K562 (cell line): ENCODE results near the gene ENHO.
"Not testable (repeated sequence)": the region's sequence is repeated elsewhere in the genome, so short reads cannot be mapped to it uniquely, and the experiment has no call there.

Source experiments
- CTCF ChIP-seq, 3 experiments: IDR thresholded peaks in 2 of 3; conservative IDR thresholded peaks in 1 of 3; 2 replicates each; pipeline ENCODE4 v1.5.1; 2011 to 2012; ENCODE audit warnings: low read length in 3 of 3, mild to moderate bottlenecking in 3 of 3, control low read depth in 2 of 3, improper control_type of control experiment in 1 of 3, inconsistent platforms in 1 of 3, low read depth in 1 of 3, mixed read lengths in 1 of 3, moderate library complexity in 1 of 3; ENCODE audit not compliant: insufficient read depth in 2 of 3
- FOXK2 ChIP-seq, 2 experiments: fragments of 450-650 bp; IDR thresholded peaks in 1 of 2; conservative IDR thresholded peaks in 1 of 2; 2 replicates each; pipeline ENCODE4 v1.6.1; 2016; ENCODE audit warnings: low read depth in 2 of 2, mild to moderate bottlenecking in 1 of 2
- HDAC2 ChIP-seq: fragments of 450-650 bp; IDR thresholded peaks from 2 replicates; pipeline ENCODE4 v1.6.1; 2016; ENCODE audit warnings: mild to moderate bottlenecking
- JUNB ChIP-seq: fragments of 450-650 bp; formaldehyde crosslinking; conservative IDR thresholded peaks from 2 replicates; pipeline ENCODE4 v1.4.0; 2020; ENCODE audit warnings: mild to moderate bottlenecking
- MAZ ChIP-seq, 2 experiments: fragments of 450-650 bp in 1 of 2; sonication (generic) in 1 of 2; formaldehyde crosslinking; IDR thresholded peaks in 1 of 2; conservative IDR thresholded peaks in 1 of 2; 2 replicates each; pipeline versions ENCODE4 v1.4.0 to v1.5.0; 2020; ENCODE audit warnings: mild to moderate bottlenecking in 1 of 2, missing genetic modification reagents in 1 of 2
- MTA1 ChIP-seq: fragments of 450-650 bp; IDR thresholded peaks from 2 replicates; pipeline ENCODE4 v1.6.1; 2017; ENCODE audit warnings: borderline replicate concordance
- MTA3 ChIP-seq: fragments of 450-650 bp; formaldehyde crosslinking; IDR thresholded peaks from 2 replicates; pipeline ENCODE4 v1.6.1; 2017; ENCODE audit warnings: mild to moderate bottlenecking, borderline replicate concordance
- POLR2AphosphoS5 ChIP-seq: IDR thresholded peaks from 2 replicates; pipeline ENCODE4 v1.6.1; 2011; ENCODE audit warnings: mild to moderate bottlenecking, low read depth, low read length, moderate library complexity; ENCODE audit not compliant: control insufficient read depth, insufficient read depth
- RFX5 ChIP-seq: IDR thresholded peaks from 2 replicates; pipeline ENCODE4 v1.6.1; 2011; ENCODE audit warnings: low read depth, mild to moderate bottlenecking, improper control_type of control experiment, low read length
- THAP12 ChIP-seq: fragments of 250-450 bp; sonication (Bioruptor Pico); IDR thresholded peaks from 2 replicates; pipeline ENCODE4 v1.9.0; 2021; ENCODE audit warnings: mild to moderate bottlenecking, inconsistent platforms
- USF2 ChIP-seq: sonication (generic); formaldehyde crosslinking; IDR thresholded peaks from 2 replicates; pipeline ENCODE4 v1.5.0; 2020; ENCODE audit warnings: missing genetic modification reagents

- TF ChIP-seq CTCF (IDR thresholded peaks at IDR 0.05 in 2 of 3, conservative IDR thresholded peaks at IDR 0.05 in 1 of 3; ENCODE audit: insufficient read depth in 2 of 3, low read depth in 1 of 3, low read length in 3 of 3); MAZ (CRISPR knock-in tag; conservative IDR thresholded peaks at IDR 0.05 in 1 of 2, IDR thresholded peaks at IDR 0.05 in 1 of 2); USF2 (CRISPR knock-in tag); HDAC2; MTA3; JUNB (CRISPR knock-in tag); RFX5; THAP12 (CRISPR knock-in tag); FOXK2 (conservative IDR thresholded peaks at IDR 0.05 in 1 of 2, IDR thresholded peaks at IDR 0.05 in 1 of 2; ENCODE audit: low read depth in 2 of 2); POLR2AphosphoS5; MTA1: not testable (repeated sequence)
Observed at GRCh38 chr9:34481620-34482019, 41.2 kb downstream of the ENHO start.
